ENCODE results near the gene DPPA3.

DNA sequence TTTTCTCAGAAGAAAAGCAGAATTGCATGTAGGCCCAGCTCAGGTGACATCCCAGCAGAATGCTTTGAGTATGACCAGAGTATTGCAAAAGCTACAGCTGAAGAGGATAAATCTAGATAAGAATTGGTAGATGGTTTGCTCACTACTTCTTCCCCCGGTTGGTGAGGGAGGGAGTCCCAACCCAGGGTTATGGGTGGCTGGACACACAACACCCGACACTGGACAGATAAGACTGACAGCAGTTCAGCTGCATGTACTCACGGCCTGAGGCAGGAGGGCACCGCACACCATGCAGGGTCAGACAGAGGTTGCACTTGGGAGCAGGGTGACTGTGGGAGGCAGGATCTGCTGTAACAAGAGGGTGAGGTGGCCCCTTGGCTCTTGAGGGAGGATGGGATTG is 37.6 kb downstream of the DPPA3 start:
- TF ChIP-seq CTCF (IDR thresholded peaks at IDR 0.05; ENCODE audit: low read length) = no peak
- TF ChIP-seq EZH2 (IDR thresholded peaks at IDR 0.05; ENCODE audit: borderline replicate concordance, low read length) = no peak

All from OCI-LY1 (cell line).